Panc1 (cell line): ENCODE measurements around the gene ICOSLG. TPM values are rescaled to one million over a fixed set of nuclear protein-coding genes. Genes with fewer than 3 reads are reported as not detected.
"Not testable (repeated sequence)": the region's sequence is repeated elsewhere in the genome, so short reads cannot be mapped to it uniquely, and the experiment has no call there.

ENCODE experiments used
- ATAC-seq: fragments of 200-7000 bp; cut with Tn5 transposase; 2 replicates; pipeline ENCODE4 v1.9.1; 2020; ENCODE audit warnings: mild to moderate bottlenecking, moderate library complexity
- BruUV-seq: library from RNA; stranded (reverse); fragments of 400-500 nt; replicated peaks from 2 replicates; lab custom pipeline; 2021; lab: Mats Ljungman, UMichigan
- CTCF ChIA-PET: fragments of 300-600 bp; sonication (Branson Sonifier 250); formaldehyde crosslinking; loops from one replicate; lab custom pipeline; 2022; ENCODE audit warnings: antibody characterized with exemption; lab: Charles Lee
- POLR2A ChIA-PET: fragments of 300-600 bp; sonication (Branson Sonifier 250); formaldehyde crosslinking; loops from one replicate; lab custom pipeline; 2022; ENCODE audit warnings: antibody characterized with exemption; lab: Charles Lee
- DNase-seq: peaks from one replicate; pipeline ENCODE4 v3.0.0-alpha.2; 2010; ENCODE audit warnings: low read depth, low spot score
- H3K27ac ChIP-seq: 2 replicates; pipeline ENCODE4 v1.5.1; 2011; ENCODE audit warnings: mild to moderate bottlenecking, low read length, inconsistent platforms
- H3K27me3 ChIP-seq: fragments of 200-500 bp; sonication (Bioruptor generic); 2 replicates; pipeline ENCODE4 v1.6.0; 2014; ENCODE audit warnings: low read length, inconsistent platforms; ENCODE audit not compliant: control insufficient read depth, insufficient read depth
- H3K36me3 ChIP-seq: fragments of 200-500 bp; sonication (Bioruptor generic); 2 replicates; pipeline ENCODE4 v1.5.1; 2014; ENCODE audit warnings: inconsistent platforms, mild to moderate bottlenecking, low read length, moderate library complexity; ENCODE audit not compliant: control insufficient read depth, insufficient read depth
- H3K4me1 ChIP-seq: 2 replicates; pipeline ENCODE4 v1.5.1; 2011; ENCODE audit warnings: inconsistent platforms, mild to moderate bottlenecking, low read length, moderate library complexity; ENCODE audit not compliant: control insufficient read depth, insufficient read depth
- H3K4me3 ChIP-seq, 2 experiments: 2 replicates each; pipeline ENCODE4 v1.5.1; 2011 to 2012; ENCODE audit warnings: low read depth in 2 of 2, low read length in 2 of 2, mild to moderate bottlenecking in 2 of 2, inconsistent platforms in 1 of 2, moderate library complexity in 1 of 2
- H3K9me3 ChIP-seq: fragments of 200-500 bp; sonication (Bioruptor generic); 2 replicates; pipeline ENCODE4 v1.5.1; 2014; ENCODE audit warnings: low read depth, mild to moderate bottlenecking, inconsistent platforms, low read length, moderate library complexity; ENCODE audit not compliant: control insufficient read depth, insufficient read depth
- in situ Hi-C: cut with HindIII; loops from 2 replicates; pipeline ENCODE4 v1.10.0; 2016; ENCODE audit warnings: low sequenced_read_pairs, low pct_unique_long_range_greater_than_20kb
- intact Hi-C: fragments of 100-400 bp; cut with micrococcal nuclease; formaldehyde crosslinking; loops from one replicate; pipeline ENCODE4 v1.10.0; 2022; ENCODE audit not compliant: unreplicated experiment
- total RNA-seq: library from RNA; stranded (reverse); gene quantifications from one replicate; pipeline ENCODE4 v1.2.1, GENCODE V29; 2021; ENCODE audit not compliant: unreplicated experiment

ICOSLG gene
- total RNA-seq, 1 experiment from 2014 or later, result 5.5 TPM

DNA sequence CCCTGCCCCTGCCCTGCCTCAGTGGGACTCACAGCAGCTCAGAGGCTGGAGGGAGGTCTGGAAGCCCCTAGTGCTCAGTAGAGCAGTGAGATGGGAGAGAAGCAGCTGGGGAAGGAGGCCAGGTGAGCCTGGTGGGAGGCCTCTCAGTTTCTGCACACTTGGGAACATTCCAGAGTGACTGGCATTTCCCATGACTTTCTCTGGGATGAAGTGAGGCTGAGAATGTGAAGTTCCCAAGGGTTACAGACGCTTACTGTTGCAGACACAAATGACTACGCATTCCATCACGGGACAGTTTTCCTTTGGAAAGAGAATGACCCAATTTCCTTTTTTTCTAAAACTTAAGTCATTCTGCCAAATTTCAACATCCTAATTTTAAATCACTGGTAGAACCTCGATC is 59.2 kb downstream of the ICOSLG start:
- ATAC-seq, in situ Hi-C loops, H3K27ac ChIP-seq, POLR2A ChIA-PET, H3K4me3 ChIP-seq, H3K9me3 ChIP-seq, DNase-seq, H3K4me1 ChIP-seq, intact Hi-C loops, BruUV-seq, H3K36me3 ChIP-seq, CTCF ChIA-PET, H3K27me3 ChIP-seq: not testable (repeated sequence)

DNA sequence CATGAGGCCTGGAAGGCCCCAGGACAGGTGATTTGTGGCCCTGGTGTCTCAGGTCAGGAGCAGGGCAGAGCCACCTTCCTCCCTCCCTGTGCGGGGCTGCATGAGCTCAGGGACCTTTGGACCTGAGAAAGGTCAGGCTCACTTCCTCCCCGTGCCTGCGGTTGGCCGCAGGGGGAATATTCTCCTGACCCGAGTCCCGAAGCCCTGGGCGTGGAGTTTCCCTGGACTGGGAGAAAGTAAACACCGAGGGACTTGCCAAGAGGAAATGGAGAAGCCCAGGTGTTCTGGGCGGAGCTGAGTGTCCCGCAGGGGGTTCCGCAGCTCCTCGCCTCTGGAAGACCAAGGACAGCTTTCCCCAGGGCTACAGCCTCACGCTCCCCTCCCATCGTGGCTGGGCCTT is 64.6 kb downstream of the ICOSLG start:
- CTCF ChIA-PET, H3K4me1 ChIP-seq, H3K4me3 ChIP-seq, POLR2A ChIA-PET, H3K27ac ChIP-seq, intact Hi-C loops, in situ Hi-C loops, H3K9me3 ChIP-seq, H3K27me3 ChIP-seq, ATAC-seq, BruUV-seq, DNase-seq, H3K36me3 ChIP-seq: not testable (repeated sequence)

DNA sequence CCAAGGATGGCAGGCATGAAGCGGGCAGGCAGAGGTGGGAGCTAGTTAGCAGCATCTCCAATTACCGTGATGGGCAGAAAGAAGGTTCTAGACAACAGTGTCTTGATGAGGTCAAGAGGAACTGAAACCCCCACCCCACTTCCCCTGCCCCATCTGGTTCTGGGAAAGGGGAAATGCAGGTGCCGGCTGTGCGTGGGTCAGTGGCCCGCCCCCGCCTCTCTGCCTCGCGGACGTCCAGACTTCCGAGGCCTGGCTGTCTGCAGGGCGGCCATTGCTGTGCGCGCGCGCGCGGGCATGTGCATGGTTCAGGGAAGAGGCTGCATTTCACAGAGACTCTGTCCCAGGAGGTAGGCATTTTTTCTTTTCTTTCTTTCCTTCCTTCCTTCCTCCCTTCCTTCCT is 65.6 kb downstream of the ICOSLG start:
- POLR2A ChIA-PET, ATAC-seq: not testable (repeated sequence)

More for the DNA sequence above, 65.6 kb downstream of the ICOSLG start:
- H3K4me3 ChIP-seq, H3K9me3 ChIP-seq, in situ Hi-C loops, DNase-seq, H3K27ac ChIP-seq, BruUV-seq, H3K36me3 ChIP-seq, H3K27me3 ChIP-seq, H3K4me1 ChIP-seq, intact Hi-C loops, CTCF ChIA-PET: not testable (repeated sequence)

Other genes starting within 250 kb of the ICOSLG start
- gene TRAPPC10, start 228.6 kb downstream of the ICOSLG start, total RNA-seq, result 34.5 TPM
- 6.8 TPM for gene PWP2, start 133.5 kb downstream of the ICOSLG start, total RNA-seq
- 10.1 TPM for gene GATD3, start 107.3 kb downstream of the ICOSLG start, total RNA-seq
- not detected for gene DNMT3L, start 21.0 kb upstream of the ICOSLG start, total RNA-seq
- not detected for gene AIRE, start 44.9 kb upstream of the ICOSLG start, total RNA-seq
- 70.1 TPM for gene PFKL, start 59.1 kb upstream of the ICOSLG start, total RNA-seq
- 11.8 TPM for gene CFAP410, start 98.4 kb upstream of the ICOSLG start, total RNA-seq
- 0.26 TPM for gene TRPM2, start 112.7 kb upstream of the ICOSLG start, total RNA-seq
- 3.3 TPM for gene LRRC3, start 214.6 kb upstream of the ICOSLG start, total RNA-seq